Esophagus squamous epithelium (tissue), 4 donors: ENCODE data around the gene ATP9B.

Experiments used
- CTCF ChIP-seq, 6 experiments: fragments of 450-650 bp in 4 of 6; fragments of 200-600 bp in 2 of 6; sonication (generic) in 2 of 6; IDR thresholded peaks; one replicate each; pipeline ENCODE4 v1.5.1; 2016 to 2019; ENCODE audit warnings: antibody characterized with exemption in 6 of 6, mild to moderate bottlenecking in 4 of 6, moderate library complexity in 4 of 6
- POLR2A ChIP-seq, 4 donors: fragments of 450-650 bp; IDR thresholded peaks; one replicate each; pipeline ENCODE4 v1.6.1; 2017; ENCODE audit warnings: antibody characterized with exemption in 4 of 4, mild to moderate bottlenecking in 4 of 4, moderate library complexity in 3 of 4

DNA sequence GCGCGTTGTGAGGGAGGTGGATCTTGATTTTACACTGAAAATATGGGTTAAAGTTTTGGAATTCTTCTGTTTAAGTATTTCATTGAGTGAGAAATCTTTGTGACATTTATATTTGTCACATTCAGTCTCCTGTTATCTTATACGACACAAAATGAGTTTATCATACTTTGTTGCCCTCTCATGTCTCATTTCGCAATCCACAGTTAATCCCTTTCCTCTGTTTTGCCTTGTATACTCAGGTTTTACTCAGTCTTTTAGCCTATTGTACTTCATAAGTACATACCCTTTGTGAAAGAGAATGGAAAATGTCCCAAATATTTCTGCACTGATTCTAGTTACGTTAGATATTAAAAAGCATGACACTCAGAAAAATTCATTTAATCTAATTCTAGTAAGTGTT lies 142.7 kb downstream of the ATP9B start:
- TF ChIP-seq CTCF (IDR thresholded peaks at IDR 0.05) (no peak), POLR2A (IDR thresholded peaks at IDR 0.05) (no peak)
